NOMO-1 treated with dmso at 0.1 percent for 144 hours (cell line): Measurements from ENCODE around the gene SRSF12.
"Not testable (repeated sequence)": the region's sequence is repeated elsewhere in the genome, so short reads cannot be mapped to it uniquely, and the experiment has no call there.

Experiments used
- DNase-seq: peaks from one replicate; lab custom pipeline; 2025; ENCODE audit not compliant: unreplicated experiment; lab: John Stamatoyannopoulos, UW

The SRSF12 gene

DNA sequence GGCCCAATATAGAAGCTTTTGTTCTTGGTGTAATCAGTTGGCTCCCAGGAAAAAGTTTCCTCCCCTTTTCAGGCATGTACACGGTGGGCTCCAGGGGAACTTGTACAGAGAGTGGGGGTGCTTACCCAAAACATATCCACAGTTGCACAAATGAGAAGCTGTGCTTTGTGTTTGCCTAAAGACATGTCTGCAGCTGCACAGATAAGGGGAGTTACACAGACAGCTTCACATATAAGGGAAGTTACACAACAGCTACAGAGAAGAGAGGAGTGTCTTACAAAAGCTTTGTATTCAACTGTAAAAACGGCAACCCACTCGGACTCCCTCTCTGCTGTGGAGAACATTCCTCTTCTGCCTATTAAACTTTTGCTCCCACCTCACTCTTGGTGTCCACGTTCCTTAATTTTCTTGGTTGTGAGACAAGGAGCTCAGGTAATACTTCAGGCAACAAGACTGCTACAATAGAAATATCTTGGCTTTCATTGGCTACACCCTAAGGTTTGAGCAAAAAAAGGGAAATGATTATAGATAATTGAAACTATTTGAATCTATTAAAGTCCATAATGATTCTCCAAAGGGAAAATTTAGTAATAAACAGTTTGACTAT is 44.8 kb downstream of the SRSF12 start:
- peak; percentile 55 for DNase-seq

DNA sequence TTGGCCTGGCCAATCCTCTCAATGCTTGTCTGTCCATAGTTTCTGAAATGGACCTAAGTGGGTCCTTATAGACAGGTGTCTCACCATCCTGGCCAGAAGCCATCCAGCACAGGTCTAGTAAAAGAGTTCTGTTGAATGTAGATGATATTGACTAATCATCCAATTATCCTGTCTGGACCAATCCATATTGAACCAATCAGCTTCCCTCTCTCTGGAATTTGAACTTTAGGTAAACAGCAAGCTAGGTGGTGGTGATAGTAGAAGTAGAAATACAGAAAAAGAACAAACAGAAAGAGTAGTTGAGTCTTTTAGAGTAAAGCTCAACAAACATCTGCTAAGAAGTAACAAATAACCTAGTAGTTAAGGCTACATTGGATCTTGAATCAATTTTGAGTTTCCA is 46.8 kb downstream of the SRSF12 start:
- no peak for DNase-seq

DNA sequence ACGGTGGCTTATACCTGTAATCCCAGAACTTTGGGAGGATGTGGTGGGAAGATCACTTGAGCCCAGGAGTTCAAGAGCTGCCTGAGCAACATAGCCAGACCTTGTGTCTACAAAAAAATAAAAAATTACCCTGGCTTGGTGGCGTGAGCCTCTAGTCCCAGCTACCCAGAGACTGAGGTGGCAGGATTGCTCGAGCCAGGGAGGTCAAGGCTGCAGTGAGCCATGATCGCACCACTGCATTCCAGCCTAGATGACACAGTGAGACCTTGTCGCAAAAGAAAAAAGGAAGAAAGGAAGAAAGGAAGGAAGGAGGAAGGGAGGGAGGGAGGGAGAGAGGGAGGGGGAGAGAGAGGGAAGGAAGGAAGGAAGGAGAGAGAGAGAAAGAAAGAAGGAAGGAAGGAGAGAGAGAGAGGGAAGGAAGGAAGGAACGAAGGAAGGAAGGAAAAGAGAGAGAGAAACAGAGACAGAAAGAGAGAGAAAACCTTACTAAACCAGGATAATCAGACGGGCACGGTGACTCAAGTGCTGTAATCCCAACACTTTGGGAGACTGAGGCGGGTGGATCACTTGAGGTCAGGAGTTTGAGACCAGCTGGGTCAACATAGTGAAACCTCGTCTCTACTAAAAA is 48.2 kb downstream of the SRSF12 start:
- no peak for DNase-seq

DNA sequence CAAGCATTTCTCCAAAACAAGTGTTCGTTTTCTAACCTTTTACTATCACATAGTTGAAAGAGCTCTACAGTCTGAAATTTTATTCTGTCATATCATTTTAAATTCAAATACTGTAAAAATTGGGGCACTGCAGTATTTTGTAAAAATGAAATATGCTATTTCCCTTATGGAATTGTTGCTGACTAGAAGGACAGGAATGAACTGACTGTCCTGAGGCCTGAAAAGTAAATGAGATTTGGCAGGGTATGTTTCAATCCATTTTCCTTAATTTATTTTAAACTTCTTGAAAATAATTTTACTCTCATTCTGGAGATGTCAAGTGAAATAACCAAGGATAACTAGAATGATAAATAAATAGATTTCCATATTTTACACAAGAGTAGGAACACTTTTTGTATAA is 49.2 kb downstream of the SRSF12 start:
- no peak for DNase-seq

DNA sequence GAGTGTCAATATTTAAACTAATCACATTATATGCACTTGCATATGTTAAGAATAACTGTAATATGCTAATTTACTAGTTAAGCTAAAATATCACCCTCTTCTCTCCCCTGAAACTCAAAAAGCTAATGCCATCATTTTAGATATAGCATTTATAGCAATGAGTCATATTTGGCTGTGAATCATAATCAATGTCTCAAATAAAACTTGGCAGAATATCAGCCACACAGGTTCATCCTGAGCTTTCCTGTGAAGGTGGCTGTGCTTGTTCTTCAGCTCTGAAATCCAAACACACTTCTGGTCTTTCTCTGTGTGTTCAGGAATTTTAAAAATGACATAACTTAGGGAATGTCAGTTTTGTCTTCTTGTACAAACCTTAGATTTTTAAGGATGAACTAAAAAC is 50.1 kb downstream of the SRSF12 start:
- DNase-seq, result no peak

DNA sequence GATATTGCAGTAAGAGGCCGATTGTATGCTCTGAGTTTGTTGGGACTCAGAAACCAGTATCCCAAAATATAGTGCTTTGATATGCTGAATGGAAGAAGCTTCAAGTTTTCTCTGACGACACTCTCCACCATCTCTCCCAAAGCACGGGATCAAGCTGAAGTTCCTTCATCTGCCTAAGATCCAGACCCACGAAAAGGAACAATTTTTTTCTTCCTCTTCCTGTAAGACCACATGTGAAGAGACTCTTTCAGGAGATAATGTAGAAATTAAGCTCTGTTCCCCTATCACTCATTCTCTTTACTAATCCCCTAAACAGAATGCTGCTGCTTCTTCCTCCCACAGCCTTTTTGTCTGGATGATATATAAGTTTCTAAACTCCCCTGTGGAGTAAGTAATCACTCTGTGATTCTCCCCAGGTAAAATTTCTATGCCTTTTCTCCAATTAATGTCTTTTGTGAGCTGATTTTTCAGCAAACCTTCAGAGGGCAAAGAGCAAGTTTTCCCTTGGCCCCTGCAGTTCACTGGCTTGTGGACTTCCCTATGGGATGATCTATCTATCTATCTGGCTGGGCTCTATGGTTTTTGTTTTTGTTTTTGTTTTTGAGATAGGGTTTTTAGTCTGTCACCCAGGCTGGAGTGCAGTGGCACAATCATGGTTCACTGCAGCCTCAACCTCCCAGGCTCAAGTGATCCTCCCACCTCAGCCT is 50.8 kb downstream of the SRSF12 start:
- DNase-seq, result no peak

DNA sequence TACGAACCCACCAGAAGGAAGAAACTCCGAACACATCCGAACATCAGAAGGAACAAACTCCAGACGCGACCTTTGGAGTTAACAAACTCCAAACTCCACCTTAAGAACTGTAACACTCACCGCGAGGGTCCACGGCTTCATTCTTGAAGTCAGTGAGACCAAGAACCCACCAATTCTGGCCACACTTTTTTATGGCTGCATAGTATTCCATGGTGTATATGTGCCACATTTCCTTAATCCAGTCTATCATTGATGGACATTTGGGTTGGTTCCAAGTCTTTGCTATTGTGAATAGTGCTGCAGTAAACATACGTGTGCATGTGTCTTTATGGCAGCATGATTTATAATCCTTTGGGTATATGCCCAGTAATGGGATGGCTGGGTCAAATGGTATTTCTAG is 51.8 kb downstream of the SRSF12 start:
- not testable (repeated sequence) for DNase-seq

DNA sequence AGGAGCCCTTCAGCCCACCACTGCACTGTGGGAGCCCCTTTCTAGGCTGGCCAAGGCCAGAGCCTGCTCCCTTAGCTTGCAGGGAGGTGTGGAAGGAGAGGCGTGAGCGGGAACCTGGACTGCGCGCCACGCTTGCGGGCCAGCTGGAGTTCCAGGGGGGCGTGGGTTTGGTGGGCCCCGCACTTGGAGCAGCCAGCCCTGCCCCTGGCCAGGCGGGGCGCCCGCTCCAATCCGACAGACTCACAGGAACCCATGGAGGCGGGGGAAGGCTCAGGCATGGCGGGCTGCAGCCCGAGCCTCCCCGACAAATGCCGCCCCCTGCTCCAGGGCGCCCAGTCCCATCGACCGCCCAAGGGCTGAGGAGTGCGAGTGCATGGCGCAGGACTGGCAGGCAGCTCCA is 52.9 kb downstream of the SRSF12 start:
- DNase-seq, result not testable (repeated sequence)

DNA sequence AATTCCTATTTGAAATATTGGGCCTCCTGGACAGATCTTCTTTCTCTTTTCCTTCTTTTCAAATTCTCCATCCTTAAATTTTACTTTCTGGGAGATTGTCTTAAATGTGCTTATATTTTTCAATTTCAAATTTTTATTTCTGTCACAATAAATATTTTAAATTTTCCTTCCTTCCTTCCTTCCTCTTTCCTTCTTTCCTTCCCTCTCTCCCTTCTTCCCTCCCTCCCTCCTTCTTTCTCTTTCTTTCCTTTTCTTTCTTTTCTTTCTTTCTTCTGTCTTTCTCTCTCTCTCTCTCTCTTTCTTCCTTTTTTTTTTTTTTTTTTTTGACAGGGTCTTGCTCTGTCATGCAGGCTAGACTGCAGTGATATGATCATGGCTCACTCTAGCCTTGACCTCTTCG is 54.0 kb downstream of the SRSF12 start:
- DNase-seq, result no peak

DNA sequence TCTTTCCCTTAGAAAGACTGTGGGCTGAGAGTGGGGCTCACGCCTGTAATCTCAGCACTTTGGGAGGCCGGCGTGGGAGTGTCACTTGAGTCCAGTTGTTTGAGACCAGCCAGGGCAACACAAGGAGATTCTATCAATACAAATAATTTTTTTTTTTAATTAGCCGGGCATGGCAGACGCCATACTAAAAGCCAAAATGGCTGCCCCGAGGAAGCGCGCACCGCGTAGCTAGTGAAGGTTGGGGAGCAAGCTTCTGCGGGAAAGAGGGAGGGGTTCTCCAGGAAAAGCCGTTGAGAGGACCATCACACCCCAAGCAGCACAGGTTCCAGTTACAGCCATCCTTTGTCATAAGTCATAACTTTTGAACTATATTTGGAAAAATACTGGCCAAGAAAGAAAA is 58.6 kb downstream of the SRSF12 start:
- no peak for DNase-seq

DNA sequence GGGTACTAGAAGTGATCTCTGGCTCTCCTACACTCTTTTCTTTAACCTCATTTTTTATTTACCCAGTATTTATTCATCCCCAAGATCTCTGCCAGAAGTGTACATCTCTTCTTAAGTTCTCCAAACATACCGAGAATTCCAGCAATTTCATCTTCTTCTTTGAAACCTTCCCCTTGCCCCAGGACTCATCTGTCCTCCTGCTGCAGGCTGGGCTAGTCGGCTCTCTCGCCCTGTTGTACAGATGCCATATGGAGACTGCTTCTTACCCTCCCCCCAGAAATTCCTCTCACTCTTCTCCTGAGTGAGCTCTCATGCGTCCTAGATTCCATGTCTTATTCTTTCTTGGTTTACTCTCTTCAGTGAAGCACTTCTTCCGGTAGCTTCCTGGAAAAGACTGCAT is 59.2 kb downstream of the SRSF12 start:
- DNase-seq, result no peak

DNA sequence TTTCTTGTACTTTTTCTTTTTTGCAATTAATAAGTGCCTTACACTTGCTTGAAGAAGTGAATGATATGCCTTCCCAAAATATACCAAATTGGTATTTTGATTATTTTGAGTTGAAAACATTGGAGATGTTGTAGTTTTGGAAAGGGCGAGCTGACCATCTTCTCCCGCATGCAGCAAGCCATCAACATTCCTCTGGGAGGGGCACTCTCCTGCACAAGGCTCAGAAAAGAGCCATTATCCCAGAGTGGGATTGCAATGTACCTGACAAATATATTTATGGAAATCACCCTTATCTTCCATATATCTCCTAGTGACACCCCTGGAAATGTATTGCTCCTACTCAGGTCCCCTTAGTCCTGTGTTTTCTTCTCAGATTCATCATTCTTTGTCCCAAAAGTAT is 60.1 kb downstream of the SRSF12 start:
- no peak for DNase-seq

DNA sequence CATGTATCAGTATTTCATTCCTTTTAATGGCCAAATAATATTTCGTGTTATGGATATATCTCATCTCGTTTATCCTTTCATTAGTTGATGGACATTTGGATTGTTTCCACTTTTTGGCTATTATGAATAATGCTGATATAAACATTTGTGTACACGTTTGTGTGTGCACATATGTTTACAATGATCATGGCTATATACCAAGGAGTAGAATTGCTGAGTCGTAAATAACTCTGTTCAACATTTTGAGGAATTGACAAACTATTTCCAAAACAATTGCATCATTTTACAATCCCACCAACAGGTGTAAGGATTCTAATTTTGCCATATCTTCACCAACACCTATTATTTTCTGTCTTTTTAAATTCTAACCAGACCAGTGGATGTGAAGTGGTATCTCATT is 63.7 kb downstream of the SRSF12 start:
- DNase-seq, result no peak

DNA sequence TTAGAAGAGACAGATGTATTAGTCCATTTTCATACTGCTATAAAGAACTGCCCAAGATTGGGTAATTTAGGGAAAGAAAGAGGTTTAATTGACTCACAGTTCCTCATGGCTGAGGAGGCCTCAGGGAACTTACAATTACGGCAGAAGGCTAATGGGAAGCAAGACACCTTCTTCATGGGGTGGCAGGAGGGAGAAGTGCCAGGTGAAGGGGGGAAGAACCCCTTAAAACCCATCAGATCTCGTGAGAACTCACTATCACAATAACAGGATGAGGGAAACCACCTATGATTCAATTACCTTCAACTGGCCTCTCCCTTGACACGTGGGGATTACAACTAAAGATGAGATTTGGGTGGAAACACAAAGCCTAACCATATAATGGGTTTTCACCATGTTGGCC is 66.2 kb downstream of the SRSF12 start:
- no peak for DNase-seq

DNA sequence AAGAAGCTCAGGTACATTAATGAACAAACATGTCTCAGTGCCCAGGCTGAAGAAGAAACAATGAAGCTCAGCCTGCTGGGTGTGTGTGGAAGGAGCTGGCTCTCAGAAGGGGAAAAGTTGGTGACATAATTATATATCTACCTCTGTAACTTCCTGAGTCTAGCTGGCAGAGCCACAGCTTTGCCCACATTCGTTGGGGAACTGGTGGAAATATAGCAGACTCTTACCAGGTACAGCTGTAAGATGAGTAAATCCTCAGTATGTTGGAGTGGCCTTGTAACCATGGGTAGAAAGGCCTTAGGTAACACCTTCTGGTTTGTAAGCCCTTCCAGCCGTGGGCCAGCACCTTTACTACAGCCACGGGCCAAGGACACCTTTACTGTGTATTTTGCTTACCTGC is 67.2 kb downstream of the SRSF12 start:
- DNase-seq, result no peak

DNA sequence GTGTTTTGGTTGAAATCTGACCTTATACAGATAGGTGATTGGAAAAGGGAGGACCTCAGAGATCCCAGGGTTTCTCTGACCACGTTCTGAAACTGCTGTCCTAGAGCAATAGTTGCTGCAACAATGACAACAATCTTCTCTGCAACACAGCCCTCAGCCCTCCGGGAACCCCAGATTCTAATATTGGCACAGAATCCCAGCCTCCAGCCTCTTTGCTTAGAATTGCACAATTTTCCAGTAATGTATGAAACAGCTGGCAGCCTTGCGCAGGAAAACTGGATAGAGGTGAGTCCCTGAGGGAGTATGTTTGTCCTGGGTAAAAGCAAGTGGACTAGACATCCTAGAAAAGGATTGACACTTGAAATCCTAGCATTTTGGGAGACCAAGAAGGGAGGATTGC is 67.7 kb downstream of the SRSF12 start:
- DNase-seq, result no peak

DNA sequence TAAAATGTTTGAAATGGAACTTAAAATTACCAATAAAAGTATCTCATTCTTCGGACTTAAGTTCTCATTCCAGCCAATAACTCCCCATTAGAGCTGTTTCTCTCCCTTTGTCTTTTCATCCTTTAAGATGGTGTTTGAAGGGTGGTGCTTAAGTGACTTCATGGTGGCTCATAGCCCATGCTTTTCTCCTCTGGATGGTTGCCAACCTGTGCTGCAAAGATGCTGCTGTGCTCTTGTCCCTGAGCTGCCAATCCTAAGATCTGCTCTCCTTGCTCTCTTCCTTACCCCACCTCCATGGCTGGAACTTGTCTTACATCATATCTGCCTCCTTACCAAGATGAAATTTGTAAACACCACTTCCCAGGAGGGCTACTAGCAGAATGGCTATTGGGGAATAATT is 68.9 kb downstream of the SRSF12 start:
- no peak for DNase-seq

DNA sequence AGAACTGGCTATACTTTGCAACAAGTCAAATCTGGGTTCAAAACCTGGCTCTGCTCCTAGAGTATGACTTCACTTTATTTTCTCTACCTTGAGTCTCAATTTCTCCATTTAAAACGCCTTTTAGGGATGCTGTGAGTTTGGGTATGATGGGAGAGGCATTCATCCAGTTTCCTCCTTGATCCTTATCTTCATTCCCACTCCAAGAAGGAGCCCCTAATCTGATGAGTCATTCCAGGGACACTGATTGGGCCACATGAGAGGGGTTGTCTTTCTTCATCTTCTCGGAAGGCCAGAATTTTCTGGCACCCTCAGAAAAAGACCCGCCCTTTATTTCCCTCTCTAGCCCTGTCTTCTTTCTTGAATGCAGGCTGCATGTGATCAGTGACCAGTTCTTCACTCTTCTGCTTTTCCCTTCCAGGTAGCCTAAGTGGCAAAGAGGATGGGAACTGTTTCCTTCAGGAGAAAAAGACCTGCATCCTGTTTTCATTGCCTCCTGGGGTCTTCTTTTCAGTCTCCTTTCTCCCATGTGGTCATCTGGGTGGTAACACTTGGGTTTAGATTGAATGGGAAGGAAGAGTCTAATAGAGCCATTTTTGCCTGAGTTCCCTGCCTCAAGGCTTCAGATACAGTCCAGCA is 69.5 kb downstream of the SRSF12 start:
- DNase-seq, result no peak

DNA sequence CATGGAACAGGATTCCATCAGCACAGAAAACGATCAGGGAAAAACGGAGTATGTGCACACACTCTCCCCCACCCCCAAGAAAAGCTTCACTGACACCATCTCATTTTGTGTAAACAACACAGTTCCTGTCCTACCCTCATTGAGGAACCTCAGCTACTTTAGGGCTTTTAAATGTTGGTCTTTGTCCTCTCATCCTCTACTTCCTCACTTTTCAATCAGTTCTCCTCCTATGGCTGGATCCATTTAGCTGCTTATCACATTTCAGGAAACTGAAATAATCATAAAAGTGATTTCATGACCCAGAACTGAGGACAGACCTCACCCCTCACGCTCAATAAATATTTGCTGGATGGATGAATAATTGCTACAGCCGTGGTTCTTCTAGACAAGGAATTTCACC is 70.4 kb downstream of the SRSF12 start:
- no peak for DNase-seq
